ENCODE measurements around the gene RSRC1.

RSRC1 gene

DNA sequence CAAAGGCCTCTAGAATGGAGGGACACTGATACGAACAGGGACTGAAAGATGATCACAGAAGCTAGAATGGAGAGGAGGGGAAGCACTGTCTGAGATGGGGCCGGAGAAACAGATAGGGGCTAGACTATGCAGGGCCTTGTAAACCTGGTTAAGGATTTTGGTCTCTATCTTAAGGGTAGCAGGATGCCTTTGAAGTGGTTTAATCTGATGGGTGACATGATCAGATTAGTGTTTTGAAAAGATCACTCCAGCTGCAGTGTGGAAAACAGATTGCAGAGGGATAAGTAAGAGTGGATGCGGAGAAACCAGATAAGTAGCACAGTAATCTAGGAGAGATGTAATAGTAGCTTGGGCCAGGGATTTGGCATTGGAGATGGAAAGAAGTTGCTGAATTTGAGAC lies 108.1 kb downstream of the RSRC1 start:
- H2AFZ ChIP-seq (ENCODE audit: low read depth, low read length), result no peak overlapping the region
- no peaks in the 10 kb centered on the region for H3K27me3 ChIP-seq (ENCODE audit: insufficient read depth, low read length, poor library complexity)
- H3K4me3 ChIP-seq (ENCODE audit: low read depth in 1 of 2, low read length in 2 of 2), result no peak overlapping the region
- peaks cover 2% of the 10 kb centered on the region; the same call in 1 of the 2 replicates for H3K36me3 ChIP-seq (ENCODE audit: insufficient read depth, low read length)
- H4K20me1 ChIP-seq (ENCODE audit: insufficient read depth, low read length), result peaks cover 10% of the 10 kb centered on the region; the same call in 1 of the 2 replicates
- H3K9ac ChIP-seq (ENCODE audit: low read depth, low read length), result no peak overlapping the region
- DNase-seq, result no peak
- H3K4me1 ChIP-seq (ENCODE audit: insufficient read depth, low read length), result no peaks in the 10 kb centered on the region
- peaks cover 11% of the 10 kb centered on the region for H3K79me2 ChIP-seq (ENCODE audit: insufficient read depth, low read length)
- no peak overlapping the region for H3K4me2 ChIP-seq (ENCODE audit: insufficient read depth, low read length)
- TF ChIP-seq, protein P1, sequence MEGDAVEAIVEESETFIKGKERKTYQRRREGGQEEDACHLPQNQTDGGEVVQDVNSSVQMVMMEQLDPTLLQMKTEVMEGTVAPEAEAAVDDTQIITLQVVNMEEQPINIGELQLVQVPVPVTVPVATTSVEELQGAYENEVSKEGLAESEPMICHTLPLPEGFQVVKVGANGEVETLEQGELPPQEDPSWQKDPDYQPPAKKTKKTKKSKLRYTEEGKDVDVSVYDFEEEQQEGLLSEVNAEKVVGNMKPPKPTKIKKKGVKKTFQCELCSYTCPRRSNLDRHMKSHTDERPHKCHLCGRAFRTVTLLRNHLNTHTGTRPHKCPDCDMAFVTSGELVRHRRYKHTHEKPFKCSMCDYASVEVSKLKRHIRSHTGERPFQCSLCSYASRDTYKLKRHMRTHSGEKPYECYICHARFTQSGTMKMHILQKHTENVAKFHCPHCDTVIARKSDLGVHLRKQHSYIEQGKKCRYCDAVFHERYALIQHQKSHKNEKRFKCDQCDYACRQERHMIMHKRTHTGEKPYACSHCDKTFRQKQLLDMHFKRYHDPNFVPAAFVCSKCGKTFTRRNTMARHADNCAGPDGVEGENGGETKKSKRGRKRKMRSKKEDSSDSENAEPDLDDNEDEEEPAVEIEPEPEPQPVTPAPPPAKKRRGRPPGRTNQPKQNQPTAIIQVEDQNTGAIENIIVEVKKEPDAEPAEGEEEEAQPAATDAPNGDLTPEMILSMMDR (IDR thresholded peaks at IDR 0.05; ENCODE audit: borderline replicate concordance, extremely low read depth, low read length, poor library complexity, severe bottlenecking), result no peak
- no peak for TF ChIP-seq EZH2 (IDR thresholded peaks at IDR 0.05; ENCODE audit: borderline replicate concordance, low read depth, low read length, severe bottlenecking)
- peak; percentile 73 for ATAC-seq (ENCODE audit: insufficient read depth, low read depth)
- H3K27ac ChIP-seq (ENCODE audit: low read length), result no peak overlapping the region
- no peaks in the 10 kb centered on the region for H3K9me3 ChIP-seq (ENCODE audit: insufficient read depth, low read length, severe bottlenecking)

DNA sequence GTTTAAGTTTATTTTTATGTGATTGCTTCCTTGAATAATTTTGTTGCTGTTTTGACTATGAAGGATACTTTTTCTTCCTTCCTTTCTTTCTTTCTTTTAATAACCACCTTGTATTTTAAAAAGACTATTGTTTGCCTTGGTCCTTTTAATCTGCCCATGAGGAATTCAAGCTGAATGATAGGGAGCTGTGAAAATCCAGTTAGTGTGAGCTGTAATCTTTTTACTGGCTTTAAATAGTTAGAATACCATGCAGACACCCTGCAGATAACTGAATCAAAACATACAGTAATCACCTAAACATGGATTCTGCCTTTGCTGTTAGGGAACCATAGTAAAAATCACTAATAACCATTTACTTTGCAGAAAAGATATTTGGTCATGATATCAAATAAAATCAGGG lies 110.7 kb downstream of the RSRC1 start:
- Histone ChIP-seq H2AFZ (ENCODE audit: low read depth, low read length) (no peak overlapping the region), H3K4me3 (ENCODE audit: low read depth in 1 of 2, low read length in 2 of 2) (no peak overlapping the region), H3K4me2 (ENCODE audit: insufficient read depth, low read length) (no peak overlapping the region), H3K27ac (ENCODE audit: low read length) (no peak overlapping the region), H4K20me1 (ENCODE audit: insufficient read depth, low read length) (peaks cover 10% of the 10 kb centered on the region; the same call in 1 of the 2 replicates), H3K27me3 (ENCODE audit: insufficient read depth, low read length, poor library complexity) (no peaks in the 10 kb centered on the region), H3K36me3 (ENCODE audit: insufficient read depth, low read length) (peaks cover 6% of the 10 kb centered on the region; the same call in 1 of the 2 replicates), H3K9ac (ENCODE audit: low read depth, low read length) (no peak overlapping the region), H3K9me3 (ENCODE audit: insufficient read depth, low read length, severe bottlenecking) (no peaks in the 10 kb centered on the region), H3K4me1 (ENCODE audit: insufficient read depth, low read length) (no peaks in the 10 kb centered on the region), H3K79me2 (ENCODE audit: insufficient read depth, low read length) (peaks cover 4% of the 10 kb centered on the region)
- ATAC-seq (ENCODE audit: insufficient read depth, low read depth), result no peak
- no peak for DNase-seq
- TF ChIP-seq, protein P1 (IDR thresholded peaks at IDR 0.05; ENCODE audit: borderline replicate concordance, extremely low read depth, low read length, poor library complexity, severe bottlenecking), result no peak
- no peak for TF ChIP-seq EZH2 (IDR thresholded peaks at IDR 0.05; ENCODE audit: borderline replicate concordance, low read depth, low read length, severe bottlenecking)

- no peak overlapping the region for H3K9ac ChIP-seq (ENCODE audit: low read depth, low read length)
- H3K9me3 ChIP-seq (ENCODE audit: insufficient read depth, low read length, severe bottlenecking), result no peaks in the 10 kb centered on the region
- DNase-seq (no peak), ATAC-seq (ENCODE audit: insufficient read depth, low read depth) (no peak)
- no peaks in the 10 kb centered on the region for H3K27me3 ChIP-seq (ENCODE audit: insufficient read depth, low read length, poor library complexity)
- no peak for TF ChIP-seq EZH2 (IDR thresholded peaks at IDR 0.05; ENCODE audit: borderline replicate concordance, low read depth, low read length, severe bottlenecking)
- TF ChIP-seq, protein P1 (IDR thresholded peaks at IDR 0.05; ENCODE audit: borderline replicate concordance, extremely low read depth, low read length, poor library complexity, severe bottlenecking), result no peak
- H3K79me2 ChIP-seq (ENCODE audit: insufficient read depth, low read length), result peaks cover 4% of the 10 kb centered on the region
- no peak overlapping the region for H3K4me2 ChIP-seq (ENCODE audit: insufficient read depth, low read length)
- no peak overlapping the region for H2AFZ ChIP-seq (ENCODE audit: low read depth, low read length)
- no peaks in the 10 kb centered on the region for H3K4me1 ChIP-seq (ENCODE audit: insufficient read depth, low read length)
- no peak overlapping the region for H3K27ac ChIP-seq (ENCODE audit: low read length)
- H4K20me1 ChIP-seq (ENCODE audit: insufficient read depth, low read length), result peaks cover 10% of the 10 kb centered on the region; the same call in 1 of the 2 replicates
- peaks cover 6% of the 10 kb centered on the region; the same call in 1 of the 2 replicates for H3K36me3 ChIP-seq (ENCODE audit: insufficient read depth, low read length)
- H3K4me3 ChIP-seq (ENCODE audit: low read depth in 1 of 2, low read length in 2 of 2), result no peak overlapping the region
Measured at GRCh38 chr3:158221426-158221825, 111.5 kb downstream of the RSRC1 start.
